IPS-NIHi11 (cell line): ENCODE data around the gene CLEC3A.
A peak's percentile ranks its signal among the peaks of the same experiment; 100 is the strongest.

Source experiments
- DNase-seq: peaks from one replicate; pipeline ENCODE4 v3.0.0; 2012; ENCODE audit warnings: mixed read lengths, low spot score

Gene CLEC3A

GRCh38 chr16:78022347-78023060, at the start of gene CLEC3A:
CLEC3A (plus strand) TSS chr16:78022548; CDS start chr16:78022627, 79 bp downstream.
- DNase-seq = peak; percentile 25

- peak; percentile 39 for DNase-seq
Observed at GRCh38 chr16:77974883-77975282, 47.5 kb upstream of the CLEC3A start.

- no peak for DNase-seq
Observed at GRCh38 chr16:77975942-77976341, 46.4 kb upstream of the CLEC3A start.

GRCh38 chr16:77977339-77977738, 45.0 kb upstream of the CLEC3A start:
- no peak for DNase-seq

GRCh38 chr16:77985111-77985510, 37.2 kb upstream of the CLEC3A start:
- no peak for DNase-seq

GRCh38 chr16:77986011-77986740, 36.2 kb upstream of the CLEC3A start:
- DNase-seq = no peak

- no peak for DNase-seq
Observed at GRCh38 chr16:77987810-77988209, 34.5 kb upstream of the CLEC3A start.

GRCh38 chr16:77989846-77990245, 32.5 kb upstream of the CLEC3A start:
- DNase-seq = no peak

GRCh38 chr16:77991701-77992100, 30.6 kb upstream of the CLEC3A start:
- no peak for DNase-seq

GRCh38 chr16:77992381-77992780, 30.0 kb upstream of the CLEC3A start:
- peak; percentile 10 for DNase-seq

GRCh38 chr16:77993111-77993985, 29.0 kb upstream of the CLEC3A start:
- no peak for DNase-seq

GRCh38 chr16:77995843-77996455, 26.4 kb upstream of the CLEC3A start:
- DNase-seq = no peak

GRCh38 chr16:77998350-77999023, 23.9 kb upstream of the CLEC3A start:
- no peak for DNase-seq

- DNase-seq = no peak
Observed at GRCh38 chr16:78001451-78002025, 20.8 kb upstream of the CLEC3A start.

- peak; percentile 87 for DNase-seq
Observed at GRCh38 chr16:78002915-78003538, 19.3 kb upstream of the CLEC3A start.

- no peak for DNase-seq
Observed at GRCh38 chr16:78004517-78004916, 17.8 kb upstream of the CLEC3A start.

- DNase-seq = peak; percentile 37
Observed at GRCh38 chr16:78005881-78006280, 16.5 kb upstream of the CLEC3A start.

GRCh38 chr16:78007121-78007520, 15.2 kb upstream of the CLEC3A start:
- no peak for DNase-seq

GRCh38 chr16:78024159-78024558, 1.8 kb downstream of the CLEC3A start:
- no peak for DNase-seq

- no peak for DNase-seq
Observed at GRCh38 chr16:78025631-78026030, 3.3 kb downstream of the CLEC3A start.

- DNase-seq = no peak
Observed at GRCh38 chr16:78028018-78028417, 5.7 kb downstream of the CLEC3A start.
